Mucosa of descending colon (tissue), 3 donors: ENCODE results near the gene IRAG1. TPM values are rescaled to one million over a fixed set of nuclear protein-coding genes. Genes with fewer than 3 reads are reported as not detected.

Source experiments
- ATAC-seq: fragments of 200-7000 bp; cut with Tn5 transposase; one replicate; pipeline ENCODE4 v1.9.1; 2020; ENCODE audit warnings: mild to moderate bottlenecking, moderate library complexity
- DNase-seq, 3 donors: peaks; one replicate each; pipeline ENCODE4 v3.0.0-alpha.2; 2020
- H3K36me3 ChIP-seq: fragments of 200-600 bp; one replicate; pipeline ENCODE4 v1.8.0; 2021; ENCODE audit warnings: low read depth, mild to moderate bottlenecking
- H3K4me1 ChIP-seq: fragments of 200-600 bp; one replicate; pipeline ENCODE4 v1.8.0; 2021; ENCODE audit warnings: low read depth, mild to moderate bottlenecking
- H3K4me3 ChIP-seq: fragments of 200-600 bp; one replicate; pipeline ENCODE4 v1.8.0; 2021; ENCODE audit warnings: mild to moderate bottlenecking
- H3K9me3 ChIP-seq: fragments of 200-600 bp; one replicate; pipeline ENCODE4 v1.8.0; 2021; ENCODE audit warnings: mild to moderate bottlenecking
- intact Hi-C, 2 donors: fragments of 100-400 bp; cut with DNase I in 1 of 2; cut with micrococcal nuclease in 1 of 2; formaldehyde crosslinking; loops; one replicate each; pipeline versions ENCODE4 v1.11.0 to v1.11.1; 2022; cut with DNase I, micrococcal nuclease
- total RNA-seq, 3 donors: library from RNA; stranded (reverse); fragmentation: NEBNext Ultra II Directional in 2 of 3; extraction: Animal tissue kit (Norgen Biotek cat#: 25700) in 2 of 3; gene quantifications; one replicate each; pipeline versions ENCODE4 v1.2.1 to v1.2.4, GENCODE V29; 2021 to 2023
- TF ChIP-seq, protein P1 (sequence below): fragments of 200-600 bp; IDR thresholded peaks from one replicate; pipeline ENCODE4 v1.8.0; 2022; ENCODE audit warnings: antibody characterized with exemption, mild to moderate bottlenecking
- donor health status: DM: no; HTN: no; CAD: no; lungs with moderate emphysema.
- donor health status: DM: no; HTN: no; CAD: no.
- donor health status: DM: no; HTN: yes; CAD: no.

The IRAG1 gene
- total RNA-seq, 3 donors from 2014 or later: 7.5 to 134 (median 15.4) TPM

DNA sequence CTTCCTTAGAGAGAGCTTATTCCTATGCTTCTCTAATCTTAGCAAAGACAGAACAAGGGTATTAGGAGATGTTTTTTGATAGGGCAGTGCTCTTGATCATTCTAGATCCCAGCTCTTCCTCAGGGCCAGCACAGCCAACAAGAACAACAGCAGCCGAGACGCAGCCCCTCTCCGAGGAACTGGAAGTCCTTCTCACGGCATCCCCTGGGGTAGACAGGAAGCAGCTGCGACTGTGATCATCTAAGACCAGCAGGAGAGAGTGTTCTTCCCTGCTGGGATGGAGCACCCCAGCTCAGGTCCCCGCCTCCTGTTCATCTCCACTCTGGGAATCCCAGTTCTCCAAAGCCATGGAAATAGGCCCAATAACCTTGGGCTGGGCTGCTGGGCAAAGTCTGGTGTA, 29.6 kb downstream of the IRAG1 start:
- no peak for DNase-seq
- no peaks in the 10 kb centered on the region for H3K9me3 ChIP-seq
- ATAC-seq: no peak
- no peaks in the 10 kb centered on the region for H3K36me3 ChIP-seq
- intact Hi-C loops: no loop called here
- TF ChIP-seq, protein P1, sequence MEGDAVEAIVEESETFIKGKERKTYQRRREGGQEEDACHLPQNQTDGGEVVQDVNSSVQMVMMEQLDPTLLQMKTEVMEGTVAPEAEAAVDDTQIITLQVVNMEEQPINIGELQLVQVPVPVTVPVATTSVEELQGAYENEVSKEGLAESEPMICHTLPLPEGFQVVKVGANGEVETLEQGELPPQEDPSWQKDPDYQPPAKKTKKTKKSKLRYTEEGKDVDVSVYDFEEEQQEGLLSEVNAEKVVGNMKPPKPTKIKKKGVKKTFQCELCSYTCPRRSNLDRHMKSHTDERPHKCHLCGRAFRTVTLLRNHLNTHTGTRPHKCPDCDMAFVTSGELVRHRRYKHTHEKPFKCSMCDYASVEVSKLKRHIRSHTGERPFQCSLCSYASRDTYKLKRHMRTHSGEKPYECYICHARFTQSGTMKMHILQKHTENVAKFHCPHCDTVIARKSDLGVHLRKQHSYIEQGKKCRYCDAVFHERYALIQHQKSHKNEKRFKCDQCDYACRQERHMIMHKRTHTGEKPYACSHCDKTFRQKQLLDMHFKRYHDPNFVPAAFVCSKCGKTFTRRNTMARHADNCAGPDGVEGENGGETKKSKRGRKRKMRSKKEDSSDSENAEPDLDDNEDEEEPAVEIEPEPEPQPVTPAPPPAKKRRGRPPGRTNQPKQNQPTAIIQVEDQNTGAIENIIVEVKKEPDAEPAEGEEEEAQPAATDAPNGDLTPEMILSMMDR: no peak
- peaks cover 1% of the 10 kb centered on the region for H3K4me1 ChIP-seq
- no peak overlapping the region for H3K4me3 ChIP-seq

DNA sequence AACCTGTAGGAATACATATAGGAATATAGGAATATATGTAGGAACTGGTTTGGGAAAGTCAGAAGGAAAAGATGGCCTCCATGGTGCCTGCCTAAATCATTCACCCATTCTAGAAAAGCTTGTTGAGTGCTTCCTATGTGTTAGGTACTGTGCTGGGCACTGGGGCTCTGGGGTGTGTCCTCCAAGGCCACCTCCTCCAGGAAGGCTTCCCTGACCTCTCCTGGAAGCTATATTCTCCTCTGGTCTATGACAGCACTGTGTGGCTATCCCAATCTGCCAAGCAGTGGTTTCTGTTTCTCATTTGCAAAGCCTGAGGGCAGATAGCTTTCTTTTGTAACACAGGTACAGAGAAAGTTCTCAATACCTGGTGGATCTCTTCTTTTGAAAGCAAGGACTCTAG, 30.2 kb downstream of the IRAG1 start:
- no peaks in the 10 kb centered on the region for H3K36me3 ChIP-seq
- no peak for ATAC-seq
- H3K9me3 ChIP-seq: no peaks in the 10 kb centered on the region
- TF ChIP-seq, protein P1: no peak
- no peak for DNase-seq
- intact Hi-C loops: no loop called here
- H3K4me1 ChIP-seq: peaks cover 4% of the 10 kb centered on the region
- H3K4me3 ChIP-seq: no peak overlapping the region

DNA sequence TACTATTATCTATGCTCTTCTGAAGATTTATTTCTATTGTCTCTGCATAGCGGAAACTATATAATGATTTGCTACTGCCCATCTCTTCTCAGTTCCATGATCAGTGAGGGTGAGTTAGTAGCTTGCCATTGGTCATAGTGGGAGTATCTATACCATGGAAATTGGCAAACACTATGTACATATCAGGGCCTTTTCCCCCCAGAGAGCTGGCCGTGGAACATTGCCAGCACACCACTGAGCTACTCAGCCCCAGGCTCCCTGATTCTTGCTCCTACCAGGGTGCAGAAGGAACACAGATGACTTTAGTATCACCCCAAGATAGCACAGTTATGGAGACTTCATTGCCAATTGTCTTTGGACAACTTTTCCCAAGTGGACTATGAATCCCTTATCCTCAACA, 33.2 kb downstream of the IRAG1 start:
- no peak for ATAC-seq
- TF ChIP-seq, protein P1: no peak
- DNase-seq: no peak
- intact Hi-C loops: no loop called here
- H3K9me3 ChIP-seq: no peaks in the 10 kb centered on the region
- no peak overlapping the region for H3K4me3 ChIP-seq
- peaks cover 13% of the 10 kb centered on the region for H3K4me1 ChIP-seq
- no peaks in the 10 kb centered on the region for H3K36me3 ChIP-seq

DNA sequence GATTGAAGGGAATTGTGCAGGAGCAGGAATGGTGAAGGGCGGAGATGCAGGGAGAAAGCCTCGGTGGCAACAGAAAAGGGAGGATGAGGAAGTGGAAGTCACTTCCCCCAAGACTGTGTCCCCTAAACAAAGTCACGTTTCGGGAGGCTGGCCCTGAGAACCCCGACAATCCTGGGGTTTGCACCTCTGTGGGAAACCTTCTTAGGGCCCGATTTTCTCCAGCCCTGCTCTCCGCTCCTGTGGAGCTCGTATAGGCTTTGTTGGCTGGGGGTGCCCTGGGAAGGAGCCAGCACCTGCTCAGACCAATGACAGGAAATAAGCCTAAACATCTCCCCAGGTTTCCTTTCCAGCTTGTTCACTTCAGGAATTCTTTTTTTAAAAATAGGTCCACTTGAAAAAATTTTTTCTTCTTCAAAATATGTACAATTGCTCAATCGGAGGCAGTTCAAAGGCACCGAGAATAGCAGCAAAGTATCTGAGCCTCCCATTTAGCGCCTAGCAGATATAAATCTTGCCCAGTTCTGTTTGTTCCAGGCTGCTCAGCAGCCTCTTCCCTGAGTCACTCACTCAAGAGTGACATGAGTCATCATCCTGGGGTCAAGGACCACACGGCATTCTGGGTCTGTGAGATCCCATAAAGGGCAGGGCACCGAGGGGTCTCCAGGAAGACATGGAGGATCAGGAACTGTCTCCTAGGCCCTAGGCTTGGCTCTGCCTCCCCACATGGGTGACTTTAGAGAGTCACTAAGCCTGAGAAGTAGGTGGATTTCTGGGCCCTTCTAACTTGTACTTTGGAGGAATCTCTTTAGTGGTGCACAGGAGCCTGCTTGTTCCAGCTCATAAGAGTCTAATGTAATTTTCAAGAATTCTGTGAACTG, 34.0 kb downstream of the IRAG1 start:
- no peak for DNase-seq
- TF ChIP-seq, protein P1: no peak
- H3K36me3 ChIP-seq: no peaks in the 10 kb centered on the region
- no peaks in the 10 kb centered on the region for H3K9me3 ChIP-seq
- intact Hi-C loops: loop anchor here in 1 of 2 donors (10.0 kb wide), 1 partner anchor 245 kb away; no protein-coding TSS in a partner anchor
- ATAC-seq: peak; percentile 65
- no peak overlapping the region for H3K4me3 ChIP-seq
- peaks cover 14% of the 10 kb centered on the region for H3K4me1 ChIP-seq

DNA sequence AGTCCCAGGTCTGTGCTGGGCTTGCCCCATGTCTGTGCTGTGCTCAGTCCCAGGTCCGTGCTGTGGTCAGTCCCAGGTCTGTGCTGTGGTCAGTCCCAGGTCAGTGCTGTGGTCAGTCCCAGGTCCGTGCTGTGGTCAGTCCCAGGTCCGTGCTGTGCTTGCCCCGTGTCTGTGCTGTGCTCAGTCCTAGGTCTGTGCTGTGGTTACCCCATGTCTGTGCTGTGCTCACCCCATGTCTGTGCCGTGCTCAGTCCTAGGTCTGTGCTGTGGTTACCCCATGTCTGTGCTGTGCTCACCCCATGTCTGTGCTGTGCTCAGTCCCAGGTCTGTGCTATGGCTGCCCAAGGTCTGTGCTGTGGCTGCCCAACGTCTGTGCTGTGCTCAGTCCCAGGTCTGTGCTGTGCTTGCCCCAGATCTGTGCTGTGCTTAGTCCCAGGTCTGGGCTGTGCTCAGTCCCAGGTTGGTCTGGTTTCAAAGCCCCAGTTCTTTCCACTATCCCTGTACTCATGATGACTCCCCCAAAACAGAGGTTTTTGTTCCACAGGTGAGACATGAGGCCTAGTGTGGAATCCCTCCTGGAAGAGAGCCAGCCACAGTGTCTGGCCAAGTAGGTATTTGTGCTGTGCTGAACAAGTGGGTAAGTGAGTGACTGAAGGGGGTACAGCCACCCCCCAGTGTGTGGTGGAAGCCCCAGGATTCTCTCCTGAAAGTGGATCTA, 34.8 kb downstream of the IRAG1 start:
- Histone ChIP-seq H3K4me3 (no peak overlapping the region), H3K9me3 (no peaks in the 10 kb centered on the region), H3K36me3 (no peaks in the 10 kb centered on the region), H3K4me1 (peaks cover 14% of the 10 kb centered on the region)
- TF ChIP-seq, protein P1: no peak
- DNase-seq (no peak), ATAC-seq (peak; percentile 5)
- intact Hi-C loops: loop anchor here in 1 of 2 donors (10.0 kb wide), 1 partner anchor 244 kb away; no protein-coding TSS in a partner anchor
